HEK293T (cell line): ENCODE measurements around the gene CLMP.

Source experiments
- CTCF ChIA-PET: fragments of 350-600 bp; formaldehyde crosslinking; extraction: SDS; loops from one replicate; lab custom pipeline; 2021; ENCODE audit warnings: antibody characterized with exemption, inconsistent platforms; lab: Yijun Ruan, JAX
- POLR2A ChIA-PET: fragments of 350-600 bp; formaldehyde crosslinking; extraction: SDS; loops from one replicate; lab custom pipeline; 2020; ENCODE audit warnings: antibody characterized with exemption, inconsistent platforms; lab: Yijun Ruan, JAX
- DNase-seq: peaks from one replicate; pipeline ENCODE4 v3.0.0; 2012; ENCODE audit warnings: mixed read lengths; ENCODE audit errors: extremely low spot score
- ARNT ChIP-seq: fragments of 450-650 bp; IDR thresholded peaks from 2 replicates; pipeline ENCODE4 v1.6.1; 2017; ENCODE audit warnings: mild to moderate bottlenecking
- BHLHE40 ChIP-seq: fragments of 450-650 bp; IDR thresholded peaks from 2 replicates; pipeline ENCODE4 v1.6.1; 2016; ENCODE audit warnings: mild to moderate bottlenecking, moderate library complexity, borderline replicate concordance
- CTBP1 ChIP-seq: fragments of 450-650 bp; IDR thresholded peaks from 2 replicates; pipeline ENCODE4 v1.6.1; 2016; ENCODE audit warnings: borderline replicate concordance
- ELF4 ChIP-seq: fragments of 450-650 bp; IDR thresholded peaks from 2 replicates; pipeline ENCODE4 v1.6.1; 2017; ENCODE audit warnings: antibody characterized with exemption
- FOXA1 ChIP-seq: fragments of 450-650 bp; IDR thresholded peaks from 2 replicates; pipeline ENCODE4 v1.6.1; 2016; ENCODE audit warnings: mild to moderate bottlenecking
- FOXK2 ChIP-seq: fragments of 450-650 bp; IDR thresholded peaks from 2 replicates; pipeline ENCODE4 v1.6.1; 2016; ENCODE audit warnings: mild to moderate bottlenecking
- FOXM1 ChIP-seq: fragments of 450-650 bp; IDR thresholded peaks from 2 replicates; pipeline ENCODE4 v1.6.1; 2017; ENCODE audit warnings: mild to moderate bottlenecking, borderline replicate concordance
- HDGF ChIP-seq: fragments of 450-650 bp; IDR thresholded peaks from 2 replicates; pipeline ENCODE4 v1.6.1; 2017; ENCODE audit warnings: antibody characterized with exemption, borderline replicate concordance
- L3MBTL2 ChIP-seq: fragments of 450-650 bp; conservative IDR thresholded peaks from 2 replicates; pipeline ENCODE4 v1.6.1; 2016; ENCODE audit warnings: mild to moderate bottlenecking
- LEF1 ChIP-seq: fragments of 450-650 bp; IDR thresholded peaks from 2 replicates; pipeline ENCODE4 v1.6.1; 2017; ENCODE audit warnings: mild to moderate bottlenecking, borderline replicate concordance
- NFRKB ChIP-seq: fragments of 450-650 bp; IDR thresholded peaks from 2 replicates; pipeline ENCODE4 v1.6.1; 2016; ENCODE audit warnings: mild to moderate bottlenecking, moderate library complexity
- SP1 ChIP-seq: fragments of 450-650 bp; IDR thresholded peaks from 2 replicates; pipeline ENCODE4 v1.6.1; 2017
- SUZ12 ChIP-seq: fragments of 450-650 bp; IDR thresholded peaks from 2 replicates; pipeline ENCODE4 v1.6.1; 2016; ENCODE audit warnings: mild to moderate bottlenecking
- TARDBP ChIP-seq: fragments of 450-650 bp; IDR thresholded peaks from 2 replicates; pipeline ENCODE4 v1.6.1; 2016
- ZNF384 ChIP-seq: fragments of 450-650 bp; IDR thresholded peaks from 2 replicates; pipeline ENCODE4 v1.6.1; 2016
- TF ChIP-seq, protein P1 (sequence below): fragments of 450-650 bp; IDR thresholded peaks from 2 replicates; pipeline ENCODE4 v1.6.1; 2016

The CLMP gene

DNA sequence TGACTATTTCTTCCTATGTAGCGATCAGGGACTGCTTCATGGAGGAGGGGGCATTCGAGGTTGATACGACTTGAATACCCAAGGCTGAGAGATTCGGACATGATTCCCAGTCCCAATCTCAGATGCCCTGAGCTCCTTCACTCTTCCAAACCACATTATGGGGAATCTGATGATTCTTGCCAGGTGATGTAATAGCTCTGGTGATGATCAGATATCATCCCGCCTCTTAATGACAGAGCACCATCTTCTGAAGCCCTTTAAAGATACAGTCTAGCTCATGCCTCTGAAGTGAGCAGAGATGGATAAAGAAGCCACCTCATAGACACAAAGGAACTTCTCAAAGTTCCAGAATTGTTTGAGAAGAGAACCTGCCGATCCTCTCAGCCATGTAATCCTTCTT, 8.9 kb upstream of the CLMP start:
- POLR2A ChIA-PET: no interaction called here
- CTCF ChIA-PET: no interaction called here
- DNase-seq: no peak
- no peak for TF ChIP-seq ZNF384
- no peak for TF ChIP-seq FOXM1
- TF ChIP-seq HDGF: no peak
- TF ChIP-seq ELF4: no peak
- no peak for TF ChIP-seq SP1
- TF ChIP-seq, protein P1, sequence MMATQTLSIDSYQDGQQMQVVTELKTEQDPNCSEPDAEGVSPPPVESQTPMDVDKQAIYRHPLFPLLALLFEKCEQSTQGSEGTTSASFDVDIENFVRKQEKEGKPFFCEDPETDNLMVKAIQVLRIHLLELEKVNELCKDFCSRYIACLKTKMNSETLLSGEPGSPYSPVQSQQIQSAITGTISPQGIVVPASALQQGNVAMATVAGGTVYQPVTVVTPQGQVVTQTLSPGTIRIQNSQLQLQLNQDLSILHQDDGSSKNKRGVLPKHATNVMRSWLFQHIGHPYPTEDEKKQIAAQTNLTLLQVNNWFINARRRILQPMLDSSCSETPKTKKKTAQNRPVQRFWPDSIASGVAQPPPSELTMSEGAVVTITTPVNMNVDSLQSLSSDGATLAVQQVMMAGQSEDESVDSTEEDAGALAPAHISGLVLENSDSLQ: no peak
- no peak for TF ChIP-seq ARNT
- TF ChIP-seq FOXA1: no peak
- no peak for TF ChIP-seq FOXK2
- no peak for TF ChIP-seq TARDBP
- TF ChIP-seq L3MBTL2: no peak
- TF ChIP-seq LEF1: no peak
- no peak for TF ChIP-seq CTBP1
- TF ChIP-seq SUZ12: no peak
- TF ChIP-seq BHLHE40: no peak
- TF ChIP-seq NFRKB: no peak

DNA sequence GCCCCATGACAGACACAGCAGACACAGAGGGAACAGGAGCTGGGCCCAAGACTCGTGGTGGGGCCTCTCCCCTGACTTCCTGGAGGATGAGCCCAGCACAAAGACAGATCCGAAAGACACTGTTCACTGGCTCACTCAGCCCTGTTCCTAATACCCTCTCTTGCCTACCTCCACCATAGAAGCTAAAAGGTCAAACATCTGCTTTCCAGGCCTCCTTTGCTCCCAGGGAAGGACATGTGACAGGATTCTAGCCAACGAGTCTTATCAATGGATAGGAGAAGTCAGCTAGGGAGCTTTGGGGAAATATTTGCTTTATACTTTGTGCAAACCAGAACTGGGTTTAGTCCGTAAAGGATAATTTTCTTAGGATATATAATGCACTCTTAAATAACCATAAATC, 8.4 kb upstream of the CLMP start:
- CTCF ChIA-PET: no interaction called here
- POLR2A ChIA-PET: no interaction called here
- TF ChIP-seq CTBP1 (no peak), ELF4 (no peak), BHLHE40 (no peak), SUZ12 (no peak), FOXA1 (no peak), HDGF (no peak), FOXM1 (no peak), TARDBP (no peak), L3MBTL2 (no peak), LEF1 (no peak)
- DNase-seq: no peak

DNA sequence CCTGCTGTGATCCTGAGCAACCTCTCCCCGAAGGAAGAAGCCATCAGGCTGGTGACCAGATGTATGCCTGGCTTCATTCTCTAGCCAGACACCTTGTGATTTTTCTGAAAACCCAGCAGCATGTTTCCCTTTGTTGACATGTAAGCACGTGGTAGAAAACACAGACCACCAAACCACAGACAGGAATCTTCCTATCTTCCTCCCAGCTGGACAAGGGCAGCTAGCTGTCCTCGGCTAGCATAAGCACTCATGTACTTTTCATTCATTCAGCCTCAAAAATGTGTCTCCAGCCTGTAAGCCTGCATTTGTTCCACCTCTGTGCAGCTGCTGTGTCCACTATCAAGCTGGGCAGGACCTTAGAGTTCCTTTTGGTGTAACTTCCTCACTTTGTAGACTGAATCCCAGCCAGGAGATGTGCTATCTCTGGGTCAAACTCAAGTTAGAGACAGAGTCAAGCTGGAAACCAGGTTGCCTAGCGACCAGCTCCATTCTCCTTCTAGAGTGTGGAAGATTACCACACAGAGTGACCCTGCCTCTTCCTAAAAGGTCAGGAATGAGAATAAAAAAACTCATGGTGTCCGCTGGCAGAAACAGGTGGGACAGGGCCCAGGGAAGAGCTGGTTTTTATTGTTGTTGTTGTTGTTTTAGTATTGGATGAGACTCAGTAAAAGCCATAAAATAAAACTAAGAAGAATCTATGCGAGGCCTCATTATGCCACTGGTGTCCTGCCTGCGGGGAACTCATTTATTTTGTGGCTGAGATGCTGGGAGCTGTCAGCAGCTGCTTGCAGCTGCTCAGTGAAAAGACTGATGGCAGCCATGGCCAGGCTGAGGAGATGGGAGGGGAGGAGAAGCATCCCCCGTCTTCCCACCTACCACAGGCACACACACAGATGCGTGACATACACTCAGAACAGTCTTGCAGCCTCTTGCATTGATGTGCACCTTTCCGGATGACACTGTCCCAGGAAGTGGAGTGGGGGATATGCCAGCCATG, 7.4 kb upstream of the CLMP start:
- no peak for DNase-seq
- ChIA-PET POLR2A (interaction anchor here (1.2 kb wide), 1 partner anchor 10 kb away, joined by 4 read pairs; no protein-coding TSS in a partner anchor), CTCF (interaction anchor here (1.0 kb wide), 1 partner anchor 45 kb away, joined by 4 read pairs; no protein-coding TSS in a partner anchor)
- TF ChIP-seq TARDBP (no peak), FOXK2 (no peak), SP1 (no peak), SUZ12 (no peak), ELF4 (no peak), CTBP1 (no peak), HDGF (no peak), LEF1 (no peak), L3MBTL2 (no peak), NFRKB (no peak), FOXA1 (no peak), ZNF384 (no peak), ARNT (no peak), FOXM1 (no peak), BHLHE40 (no peak)
- TF ChIP-seq, protein P1: no peak

DNA sequence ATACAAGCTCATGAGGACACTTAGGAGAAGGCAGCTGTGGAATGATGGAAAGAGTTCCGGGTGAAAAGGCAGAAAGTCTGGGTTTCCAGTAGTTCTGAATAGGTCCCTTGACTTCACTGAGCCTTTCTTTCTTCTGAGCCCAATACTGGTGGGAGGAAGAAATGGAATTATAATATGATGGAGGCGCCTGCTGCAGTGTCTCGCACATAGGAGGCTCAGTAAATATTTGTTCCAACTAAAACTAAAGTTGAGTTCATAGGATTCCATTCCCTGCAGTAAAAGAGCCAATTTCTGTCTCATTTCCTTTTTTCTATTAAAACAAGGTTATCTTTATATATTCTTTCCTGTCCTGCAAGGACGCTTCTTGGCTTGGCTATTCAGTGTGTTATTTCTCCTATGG, 5.2 kb upstream of the CLMP start:
- ChIA-PET CTCF (no interaction called here), POLR2A (no interaction called here)
- TF ChIP-seq, protein P1: no peak
- no peak for TF ChIP-seq CTBP1
- no peak for TF ChIP-seq NFRKB
- no peak for TF ChIP-seq SUZ12
- no peak for TF ChIP-seq ELF4
- TF ChIP-seq FOXK2: no peak
- no peak for DNase-seq

DNA sequence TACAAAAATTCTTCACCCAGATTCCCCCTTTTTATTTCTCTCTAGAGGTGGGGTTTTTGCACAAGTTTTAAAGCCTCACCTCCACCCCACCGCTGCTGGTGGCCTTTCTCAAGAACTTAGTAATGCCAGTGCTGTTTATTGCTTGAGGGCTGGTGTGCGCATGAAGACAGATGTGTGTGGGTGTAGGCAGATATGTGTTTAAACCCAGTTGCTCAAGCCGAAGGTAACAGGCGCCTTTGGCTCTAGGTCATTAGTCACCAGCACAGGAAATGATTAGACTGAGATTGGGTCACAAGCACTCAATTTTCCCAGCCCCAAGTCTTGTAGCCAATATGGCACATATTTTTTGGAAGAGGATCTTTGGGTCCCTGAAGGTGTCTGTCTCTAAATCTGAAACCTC, 2.7 kb upstream of the CLMP start:
- no peak for TF ChIP-seq HDGF
- TF ChIP-seq ZNF384: no peak
- TF ChIP-seq, protein P1: no peak
- no peak for TF ChIP-seq ELF4
- CTCF ChIA-PET: no interaction called here
- POLR2A ChIA-PET: no interaction called here
- DNase-seq: no peak
